Measurements from ENCODE around the gene ZC3H18. TPM values are rescaled to one million over a fixed set of nuclear protein-coding genes. Genes with fewer than 3 reads are reported as not detected.

The ZC3H18 gene
- total RNA-seq, 4 donors from 2014 or later, result 8.8 to 19.2 (median 13.5) TPM

DNA sequence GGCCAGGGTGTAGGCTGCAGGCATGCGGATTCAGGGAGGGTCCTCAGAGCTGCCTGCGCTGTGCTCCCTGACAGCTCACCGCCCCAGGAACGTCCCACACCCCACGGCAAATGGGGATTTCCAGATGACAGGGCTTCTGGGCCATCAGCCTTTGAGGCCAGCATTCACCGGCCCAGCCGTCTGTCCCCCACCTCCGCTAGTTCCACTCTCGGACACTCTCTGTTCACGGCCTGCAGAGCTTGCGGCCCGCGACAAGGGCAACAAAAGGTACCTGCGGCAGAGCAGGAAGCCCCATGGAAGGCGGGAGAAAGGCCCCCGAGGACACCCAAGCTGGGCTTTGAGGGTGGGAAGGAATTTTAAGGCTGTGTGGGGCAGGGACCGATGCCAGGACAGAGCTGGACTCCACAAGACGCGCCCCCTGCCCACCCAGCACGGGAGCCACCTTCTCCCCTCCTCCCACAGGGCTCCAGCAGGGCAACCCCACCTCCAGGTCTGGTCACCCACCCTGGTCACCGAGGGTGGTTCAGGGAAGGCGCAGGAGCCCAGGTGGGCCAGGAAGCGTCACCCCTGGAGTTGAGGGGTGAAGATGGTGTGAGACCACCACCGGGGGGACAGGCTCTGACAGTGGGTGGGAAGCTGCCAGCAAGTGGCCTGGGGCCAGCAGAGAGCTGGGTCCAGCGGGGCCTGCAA, 86.2 kb downstream of the ZC3H18 start:
- TF ChIP-seq, protein P1, sequence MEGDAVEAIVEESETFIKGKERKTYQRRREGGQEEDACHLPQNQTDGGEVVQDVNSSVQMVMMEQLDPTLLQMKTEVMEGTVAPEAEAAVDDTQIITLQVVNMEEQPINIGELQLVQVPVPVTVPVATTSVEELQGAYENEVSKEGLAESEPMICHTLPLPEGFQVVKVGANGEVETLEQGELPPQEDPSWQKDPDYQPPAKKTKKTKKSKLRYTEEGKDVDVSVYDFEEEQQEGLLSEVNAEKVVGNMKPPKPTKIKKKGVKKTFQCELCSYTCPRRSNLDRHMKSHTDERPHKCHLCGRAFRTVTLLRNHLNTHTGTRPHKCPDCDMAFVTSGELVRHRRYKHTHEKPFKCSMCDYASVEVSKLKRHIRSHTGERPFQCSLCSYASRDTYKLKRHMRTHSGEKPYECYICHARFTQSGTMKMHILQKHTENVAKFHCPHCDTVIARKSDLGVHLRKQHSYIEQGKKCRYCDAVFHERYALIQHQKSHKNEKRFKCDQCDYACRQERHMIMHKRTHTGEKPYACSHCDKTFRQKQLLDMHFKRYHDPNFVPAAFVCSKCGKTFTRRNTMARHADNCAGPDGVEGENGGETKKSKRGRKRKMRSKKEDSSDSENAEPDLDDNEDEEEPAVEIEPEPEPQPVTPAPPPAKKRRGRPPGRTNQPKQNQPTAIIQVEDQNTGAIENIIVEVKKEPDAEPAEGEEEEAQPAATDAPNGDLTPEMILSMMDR (IDR thresholded peaks at IDR 0.05; ENCODE audit: low read depth), result no peak

DNA sequence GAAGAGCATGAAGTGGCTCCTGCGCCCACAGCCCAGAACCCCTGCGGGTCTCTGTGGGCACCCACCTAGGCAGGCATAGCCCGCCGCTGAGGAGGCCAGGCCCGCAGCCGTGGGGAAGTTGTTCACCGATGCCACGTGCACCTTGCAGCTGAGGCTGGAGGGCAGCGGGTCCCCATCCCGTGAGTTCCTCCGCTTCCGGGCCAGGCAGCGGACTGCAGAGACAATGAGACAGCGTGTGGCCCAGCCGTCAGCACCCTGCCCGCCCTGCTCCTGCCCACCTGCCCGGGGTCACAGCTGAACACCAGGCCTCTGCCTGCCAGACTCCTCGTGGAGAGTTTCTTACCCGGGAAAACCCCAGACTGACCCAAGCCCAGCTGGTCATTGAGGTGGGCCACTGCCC, 87.2 kb downstream of the ZC3H18 start:
- TF ChIP-seq, protein P1 (IDR thresholded peaks at IDR 0.05; ENCODE audit: low read depth), result no peak

DNA sequence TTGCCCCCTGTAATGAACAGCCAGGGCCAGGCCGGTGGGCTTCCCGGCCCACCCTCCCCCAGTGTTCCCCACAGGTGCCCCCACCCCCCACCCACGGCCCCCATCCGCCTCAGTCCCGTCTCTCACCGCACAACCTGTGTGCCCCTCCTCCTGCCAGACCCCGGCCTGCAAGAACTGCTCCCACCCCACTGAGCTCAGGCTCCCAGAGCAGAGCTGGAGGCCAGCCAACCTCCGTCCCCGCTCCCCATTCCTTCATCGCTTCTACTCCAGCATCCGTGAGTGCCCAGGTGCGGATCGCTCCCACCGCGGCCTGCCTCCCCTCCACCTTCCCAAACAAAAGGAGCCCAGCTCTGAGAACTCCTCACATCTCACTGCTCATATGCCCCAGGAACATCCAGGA, 88.5 kb downstream of the ZC3H18 start:
- TF ChIP-seq, protein P1 (IDR thresholded peaks at IDR 0.05; ENCODE audit: low read depth), result no peak

DNA sequence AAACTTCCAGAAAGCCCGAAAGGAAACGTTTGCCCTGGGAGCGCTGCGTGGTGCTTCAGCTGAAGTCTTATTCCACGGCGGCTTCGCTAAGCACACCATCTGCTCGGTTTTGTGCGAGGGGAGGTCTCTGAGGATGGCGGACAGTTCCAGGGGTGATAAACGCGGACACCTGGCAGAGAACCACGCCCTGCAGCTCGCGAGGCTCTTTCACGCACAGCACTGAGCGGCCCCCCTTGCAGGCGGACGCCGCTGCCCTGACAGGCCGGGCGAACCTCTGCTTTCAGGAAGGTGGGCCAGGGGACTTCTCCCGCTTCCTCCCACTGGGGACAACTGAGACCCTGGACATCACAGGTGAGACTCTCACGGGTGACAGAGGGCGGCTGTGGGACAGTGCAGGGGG, 89.0 kb downstream of the ZC3H18 start:
- TF ChIP-seq, protein P1 (IDR thresholded peaks at IDR 0.05; ENCODE audit: low read depth), result no peak

DNA sequence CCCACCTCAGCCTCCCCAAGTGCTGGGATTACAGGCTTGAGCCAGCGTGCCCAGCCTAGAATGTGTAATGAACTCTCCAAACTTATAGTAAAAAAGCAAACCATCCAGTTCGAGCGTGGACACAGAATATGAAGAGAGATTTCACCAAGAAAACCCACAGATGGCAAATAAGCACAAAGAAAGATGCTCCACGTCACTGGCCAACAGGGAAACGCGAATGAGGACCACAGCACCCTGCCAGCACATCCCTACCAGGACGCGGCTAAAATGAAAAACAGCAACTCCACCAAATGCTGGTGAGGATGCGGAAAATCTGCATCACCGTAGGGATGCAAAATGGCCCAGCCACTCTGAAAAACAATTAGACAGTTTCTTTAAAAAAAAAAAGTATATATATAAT, 91.3 kb downstream of the ZC3H18 start:
- TF ChIP-seq, protein P1 (IDR thresholded peaks at IDR 0.05; ENCODE audit: low read depth), result no peak

DNA sequence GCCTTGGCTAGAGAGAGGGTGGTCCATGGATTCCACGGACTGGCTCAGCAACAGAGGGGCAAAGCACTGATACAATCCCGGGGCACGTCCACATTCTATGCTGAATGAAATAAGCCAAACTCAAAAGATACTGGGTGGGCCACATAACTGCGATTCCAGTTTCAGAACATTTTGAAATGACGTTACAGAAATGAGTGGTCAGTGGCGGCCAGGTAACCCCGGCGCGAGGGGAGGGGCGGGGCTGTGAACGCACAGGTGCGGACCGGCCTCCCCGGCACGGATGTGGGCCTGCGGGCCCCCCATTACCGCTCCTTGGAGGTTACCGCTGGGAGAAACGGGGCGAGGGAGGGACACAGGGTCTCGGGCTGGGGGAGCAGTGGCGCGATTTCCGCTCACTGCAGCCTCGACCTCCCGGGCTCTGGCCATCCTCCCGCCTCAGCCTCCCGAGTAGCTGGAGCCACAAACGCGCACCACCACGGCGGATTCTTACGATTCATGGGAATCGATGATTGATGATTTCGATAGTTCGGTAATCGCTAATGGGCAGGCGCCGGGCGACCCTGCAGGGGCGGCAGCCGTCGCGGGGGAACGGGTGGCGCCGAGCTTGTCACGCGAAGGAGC, 92.1 kb downstream of the ZC3H18 start:
- TF ChIP-seq, protein P1 (IDR thresholded peaks at IDR 0.05; ENCODE audit: low read depth), result no peak

DNA sequence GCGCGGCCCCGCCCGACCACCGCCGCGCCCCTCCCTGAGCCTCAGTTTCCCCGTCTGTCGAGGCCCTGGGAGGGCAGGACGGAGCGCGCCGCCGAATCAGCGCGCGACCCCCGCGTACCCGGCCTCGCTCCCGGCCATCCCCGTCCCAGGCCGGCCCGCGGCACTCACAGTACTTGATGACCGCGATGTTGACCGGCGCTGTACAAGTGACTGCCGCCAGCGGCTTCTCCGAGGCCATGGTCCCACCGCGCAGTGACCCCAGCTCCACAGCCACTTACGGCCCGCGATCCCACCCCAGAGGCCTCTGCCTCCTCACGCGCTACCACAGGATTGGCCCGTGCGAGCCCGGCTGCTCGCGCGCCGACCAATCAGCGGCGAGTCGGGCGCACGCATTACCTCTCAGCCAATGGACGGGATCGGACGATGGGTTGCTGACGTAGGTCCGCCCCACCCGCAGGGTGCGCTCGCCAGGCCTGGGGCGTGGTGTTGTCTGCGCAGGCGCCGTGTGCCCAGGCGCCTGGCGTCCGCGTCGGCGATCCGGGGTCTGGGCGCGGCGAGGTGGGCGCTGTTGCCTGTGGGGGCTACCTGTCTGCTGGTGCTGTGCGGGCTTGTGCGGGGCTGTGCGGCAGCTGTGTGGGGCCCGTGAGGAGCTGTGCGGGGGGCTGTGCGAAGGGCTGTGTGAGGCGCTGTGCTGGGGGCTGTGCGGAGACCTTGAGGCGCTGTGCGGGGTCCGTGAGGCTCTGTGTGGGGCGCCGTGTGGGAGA, 92.8 kb downstream of the ZC3H18 start, which contains the start of gene MVD:
Gene MVD, minus strand, starts transcription at position 249 of the 764 bp plus-strand sequence. Its CDS starts 11 bp downstream, at position 238.
- TF ChIP-seq, protein P1 (IDR thresholded peaks at IDR 0.05; ENCODE audit: low read depth), result no peak

Measured in subcutaneous adipose tissue (tissue), 4 donors.